ENCODE results near the gene ATAD3B.
A peak's percentile ranks its signal among the peaks of the same experiment; 100 is the strongest.

ATAD3B gene

GRCh38 chr1:1430114-1430982 is 41.2 kb upstream of the ATAD3B start:
- TF ChIP-seq CTCF (IDR thresholded peaks at IDR 0.05; ENCODE audit: extremely low read depth, missing control alignments), result no peak
- peak; percentile 22 for DNase-seq (ENCODE audit: low spot score)

GRCh38 chr1:1430992-1431844 is 40.3 kb upstream of the ATAD3B start:
- DNase-seq (ENCODE audit: low spot score), result no peak
- no peak for TF ChIP-seq CTCF (IDR thresholded peaks at IDR 0.05; ENCODE audit: extremely low read depth, missing control alignments)

GRCh38 chr1:1431845-1432273 is 39.7 kb upstream of the ATAD3B start:
- TF ChIP-seq CTCF (IDR thresholded peaks at IDR 0.05; ENCODE audit: extremely low read depth, missing control alignments), result no peak
- peak; percentile 33 for DNase-seq (ENCODE audit: low spot score)

- peak; percentile 31 for DNase-seq (ENCODE audit: low spot score)
- TF ChIP-seq CTCF (IDR thresholded peaks at IDR 0.05; ENCODE audit: extremely low read depth, missing control alignments), result no peak
Observed at GRCh38 chr1:1432274-1432950, 39.2 kb upstream of the ATAD3B start.

GRCh38 chr1:1432951-1433803 is 38.4 kb upstream of the ATAD3B start:
- no peak for TF ChIP-seq CTCF (IDR thresholded peaks at IDR 0.05; ENCODE audit: extremely low read depth, missing control alignments)
- peak; percentile 47 for DNase-seq (ENCODE audit: low spot score)

- no peak for TF ChIP-seq CTCF (IDR thresholded peaks at IDR 0.05; ENCODE audit: extremely low read depth, missing control alignments)
- DNase-seq (ENCODE audit: low spot score), result no peak
Observed at GRCh38 chr1:1433804-1434130, 37.8 kb upstream of the ATAD3B start.

Data from GM20000 (cell line).